Kidney epithelial cell (primary cell): Measurements from ENCODE around the gene NPBWR2. TPM values are rescaled to one million over a fixed set of nuclear protein-coding genes. Genes with fewer than 3 reads are reported as not detected.

Experiments used
- DNase-seq: peaks from one replicate; pipeline ENCODE4 v3.0.0-alpha.2; 2010; ENCODE audit warnings: low read depth
- H3K27me3 ChIP-seq: 2 replicates; pipeline ENCODE4 v1.6.0; 2011; ENCODE audit warnings: low read length; ENCODE audit not compliant: control insufficient read depth, insufficient read depth
- H3K36me3 ChIP-seq: 2 replicates; pipeline ENCODE4 v1.5.1; 2011; ENCODE audit warnings: low read length; ENCODE audit not compliant: control insufficient read depth, insufficient read depth
- H3K4me3 ChIP-seq: 2 replicates; pipeline ENCODE4 v1.5.1; 2011; ENCODE audit warnings: low read depth, mild to moderate bottlenecking, control low read depth, low read length
- CTCF ChIP-seq: IDR thresholded peaks from 2 replicates; pipeline ENCODE4 v1.5.1; 2011; ENCODE audit warnings: mild to moderate bottlenecking, moderate library complexity, low read length, control low read depth, inconsistent platforms; ENCODE audit not compliant: insufficient read depth, poor library complexity, severe bottlenecking
- total RNA-seq: library from RNA; depleted of rRNA; stranded (reverse); fragments of >200 nt; gene quantifications from 2 replicates; pipeline ENCODE4 v1.2.3, GENCODE V29; 2015

Gene NPBWR2
- total RNA-seq, 1 donor from 2014 or later, result not detected

GRCh38 chr20:64111841-64112641 lies 4.7 kb upstream of the NPBWR2 start:
- TF ChIP-seq CTCF, result no peak
- Histone ChIP-seq H3K36me3 (no peaks in the 10 kb centered on the region), H3K4me3 (no peak overlapping the region), H3K27me3 (peaks cover 20% of the 10 kb centered on the region)
- DNase-seq, result no peak

- Histone ChIP-seq H3K4me3 (no peak overlapping the region), H3K36me3 (no peaks in the 10 kb centered on the region), H3K27me3 (peaks cover 16% of the 10 kb centered on the region)
- no peak for TF ChIP-seq CTCF
- DNase-seq, result no peak
Measured at GRCh38 chr20:64110411-64111068, 3.2 kb upstream of the NPBWR2 start.

- Histone ChIP-seq H3K36me3 (no peaks in the 10 kb centered on the region), H3K27me3 (peaks cover 15% of the 10 kb centered on the region), H3K4me3 (no peak overlapping the region)
- DNase-seq, result no peak
- no peak for TF ChIP-seq CTCF
Measured at GRCh38 chr20:64109831-64110391, 2.5 kb upstream of the NPBWR2 start.

GRCh38 chr20:64108731-64109681 lies 1.6 kb upstream of the NPBWR2 start:
- no peak overlapping the region for H3K4me3 ChIP-seq
- no peak for TF ChIP-seq CTCF
- H3K27me3 ChIP-seq, result peaks cover 16% of the 10 kb centered on the region
- DNase-seq, result no peak
- H3K36me3 ChIP-seq, result no peaks in the 10 kb centered on the region

- Histone ChIP-seq H3K36me3 (no peaks in the 10 kb centered on the region), H3K27me3 (peaks cover 27% of the 10 kb centered on the region), H3K4me3 (no peak overlapping the region)
- no peak for TF ChIP-seq CTCF
- DNase-seq, result no peak
Measured at GRCh38 chr20:64107736-64108457, 532 bp upstream of the NPBWR2 start.
